Suprapubic skin (tissue), 4 donors: Measurements from ENCODE around the gene BCL7B.

ENCODE experiments used
- POLR2A ChIP-seq, 2 donors: fragments of 450-650 bp; IDR thresholded peaks; one replicate each; pipeline ENCODE4 v1.6.1; 2017; ENCODE audit warnings: antibody characterized with exemption in 2 of 2, mild to moderate bottlenecking in 2 of 2, moderate library complexity in 2 of 2
- POLR2AphosphoS5 ChIP-seq, 3 donors: sonication (generic); formaldehyde crosslinking; IDR thresholded peaks; one replicate each; pipeline ENCODE4 v1.6.1; 2017; ENCODE audit warnings: antibody characterized with exemption in 3 of 3
- TF ChIP-seq, protein P1 (sequence below), 2 donors: fragments of 200-600 bp in 1 of 2; fragments of 450-650 bp in 1 of 2; sonication (generic) in 1 of 2; IDR thresholded peaks; one replicate each; pipeline ENCODE4 v1.5.1; 2016 to 2019; ENCODE audit warnings: antibody characterized with exemption in 2 of 2, mild to moderate bottlenecking in 1 of 2, moderate library complexity in 1 of 2

DNA sequence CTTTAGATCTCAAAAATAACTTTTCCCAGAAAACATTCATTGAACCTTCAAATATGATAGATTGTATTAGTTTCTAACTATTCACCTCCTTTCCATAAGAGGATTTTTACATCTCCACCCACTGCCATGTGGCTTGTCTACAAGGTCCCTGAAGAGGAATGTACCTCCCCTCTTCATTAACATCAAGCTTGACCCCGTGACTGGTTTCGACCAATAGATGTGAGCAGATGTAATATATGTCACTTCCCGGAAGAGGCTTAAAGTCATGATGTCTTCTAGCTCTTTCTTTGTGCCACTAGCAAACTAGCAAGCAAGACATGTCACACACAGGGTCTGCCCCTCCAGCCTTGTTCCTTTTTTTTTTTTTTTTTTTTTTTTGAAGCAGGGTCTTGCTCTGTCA lies 42.3 kb downstream of the BCL7B start:
- TF ChIP-seq POLR2AphosphoS5 (IDR thresholded peaks at IDR 0.05) (no peak), POLR2A (IDR thresholded peaks at IDR 0.05) (no peak)
- TF ChIP-seq, protein P1, sequence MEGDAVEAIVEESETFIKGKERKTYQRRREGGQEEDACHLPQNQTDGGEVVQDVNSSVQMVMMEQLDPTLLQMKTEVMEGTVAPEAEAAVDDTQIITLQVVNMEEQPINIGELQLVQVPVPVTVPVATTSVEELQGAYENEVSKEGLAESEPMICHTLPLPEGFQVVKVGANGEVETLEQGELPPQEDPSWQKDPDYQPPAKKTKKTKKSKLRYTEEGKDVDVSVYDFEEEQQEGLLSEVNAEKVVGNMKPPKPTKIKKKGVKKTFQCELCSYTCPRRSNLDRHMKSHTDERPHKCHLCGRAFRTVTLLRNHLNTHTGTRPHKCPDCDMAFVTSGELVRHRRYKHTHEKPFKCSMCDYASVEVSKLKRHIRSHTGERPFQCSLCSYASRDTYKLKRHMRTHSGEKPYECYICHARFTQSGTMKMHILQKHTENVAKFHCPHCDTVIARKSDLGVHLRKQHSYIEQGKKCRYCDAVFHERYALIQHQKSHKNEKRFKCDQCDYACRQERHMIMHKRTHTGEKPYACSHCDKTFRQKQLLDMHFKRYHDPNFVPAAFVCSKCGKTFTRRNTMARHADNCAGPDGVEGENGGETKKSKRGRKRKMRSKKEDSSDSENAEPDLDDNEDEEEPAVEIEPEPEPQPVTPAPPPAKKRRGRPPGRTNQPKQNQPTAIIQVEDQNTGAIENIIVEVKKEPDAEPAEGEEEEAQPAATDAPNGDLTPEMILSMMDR (IDR thresholded peaks at IDR 0.05): no peak
